OCI-LY7 (cell line): ENCODE results near the gene ZNF213. TPM values are rescaled to one million over a fixed set of nuclear protein-coding genes. Genes with fewer than 3 reads are reported as not detected.

Experiments
- BruUV-seq: library from RNA; stranded (reverse); fragments of 400-500 nt; replicated peaks from 2 replicates; lab custom pipeline; 2021; lab: Mats Ljungman, UMichigan
- CTCF ChIA-PET: fragments of 300-600 bp; sonication (Branson Sonifier 250); formaldehyde crosslinking; loops from one replicate; lab custom pipeline; 2022; ENCODE audit warnings: antibody characterized with exemption; ENCODE audit not compliant: unreplicated experiment; lab: Charles Lee
- POLR2A ChIA-PET: fragments of 300-600 bp; sonication (Branson Sonifier 250); formaldehyde crosslinking; loops from one replicate; lab custom pipeline; 2022; ENCODE audit warnings: antibody characterized with exemption; lab: Charles Lee
- DNase-seq: peaks from one replicate; pipeline ENCODE4 v3.0.0-alpha.2; 2015; ENCODE audit warnings: low spot score
- H2AFZ ChIP-seq: fragments of 200-600 bp; sonication (generic), shearing (Covaris generic); 2 replicates; pipeline ENCODE4 v1.6.1; 2014; ENCODE audit warnings: mild to moderate bottlenecking, antibody characterized with exemption, low read length, moderate library complexity
- H3K27ac ChIP-seq: fragments of 200-600 bp; sonication (generic); 2 replicates; pipeline ENCODE4 v1.5.1; 2014; ENCODE audit warnings: mixed run types, low read depth, mild to moderate bottlenecking, moderate library complexity, low read length, inconsistent platforms; ENCODE audit not compliant: poor library complexity, severe bottlenecking
- H3K36me3 ChIP-seq: fragments of 200-600 bp; sonication (generic); 2 replicates; pipeline ENCODE4 v1.6.1; 2014; ENCODE audit warnings: mild to moderate bottlenecking, antibody characterized with exemption, low read length, moderate library complexity, mixed read lengths; ENCODE audit not compliant: insufficient read depth
- H3K4me1 ChIP-seq: fragments of 200-600 bp; sonication (generic); 2 replicates; pipeline ENCODE4 v1.5.1; 2014; ENCODE audit warnings: mild to moderate bottlenecking, low read length; ENCODE audit not compliant: insufficient read depth, poor library complexity, severe bottlenecking
- H3K4me2 ChIP-seq: fragments of 200-600 bp; sonication (generic); 2 replicates; pipeline ENCODE4 v1.6.1; 2014; ENCODE audit warnings: mild to moderate bottlenecking, low read length
- H3K4me3 ChIP-seq: fragments of 200-600 bp; sonication (generic); 2 replicates; pipeline ENCODE4 v1.5.1; 2014; ENCODE audit warnings: mild to moderate bottlenecking, low read depth, low read length; ENCODE audit not compliant: poor library complexity, severe bottlenecking
- H3K79me2 ChIP-seq: fragments of 200-600 bp; sonication (generic); 2 replicates; pipeline ENCODE4 v1.6.1; 2016; ENCODE audit warnings: low read depth, mild to moderate bottlenecking, low read length, moderate library complexity, mixed read lengths; ENCODE audit not compliant: insufficient read depth
- H3K9me2 ChIP-seq: fragments of 200-600 bp; sonication (generic); 2 replicates; pipeline ENCODE4 v1.6.1; 2016; ENCODE audit warnings: mild to moderate bottlenecking, low read length, mixed read lengths; ENCODE audit not compliant: insufficient read depth
- H3K9me3 ChIP-seq: fragments of 200-600 bp; sonication (generic); 2 replicates; pipeline ENCODE4 v1.6.1; 2014; ENCODE audit warnings: mild to moderate bottlenecking, mixed run types, low read length, mixed read lengths
- H4K20me1 ChIP-seq: fragments of 200-600 bp; sonication (generic); 2 replicates; pipeline ENCODE4 v1.6.1; 2014; ENCODE audit warnings: mild to moderate bottlenecking, antibody characterized with exemption, low read length, moderate library complexity, mixed read lengths; ENCODE audit not compliant: insufficient read depth
- CTCF ChIP-seq: fragments of 200-600 bp; sonication (generic); conservative IDR thresholded peaks from 2 replicates; pipeline ENCODE4 v1.5.1; 2014; ENCODE audit warnings: mild to moderate bottlenecking, antibody characterized with exemption, low read length, moderate library complexity, mixed read lengths
- EZH2phosphoT487 ChIP-seq: fragments of 200-600 bp; sonication (generic); IDR thresholded peaks from 2 replicates; pipeline ENCODE4 v1.6.1; 2018; ENCODE audit warnings: low read depth, borderline replicate concordance, mild to moderate bottlenecking, mixed run types, antibody characterized with exemption, low read length, moderate library complexity, mixed read lengths
- intact Hi-C: fragments of 100-400 bp; cut with micrococcal nuclease; formaldehyde crosslinking; loops from one replicate; pipeline ENCODE4 v1.10.0; 2022; ENCODE audit not compliant: unreplicated experiment
- total RNA-seq, 2 experiments: library from RNA; depleted of rRNA in 1 of 2; stranded (reverse); fragments of >200 nt in 1 of 2; shearing (Covaris generic) in 1 of 2; gene quantifications; 2 replicates each; pipeline ENCODE4 v1.2.3, GENCODE V29; 2014 to 2022

Gene ZNF213
- total RNA-seq, 2 experiments from 2014 or later, result 3.4 to 9.1 TPM

GRCh38 chr16:3144321-3144983 lies 9.6 kb downstream of the ZNF213 start:
- Histone ChIP-seq H3K4me1 (peaks cover 6% of the 10 kb centered on the region), H3K9me2 (no peaks in the 10 kb centered on the region), H2AFZ (no peak overlapping the region), H4K20me1 (no peaks in the 10 kb centered on the region), H3K36me3 (peaks cover 6% of the 10 kb centered on the region; the same call in 1 of the 2 replicates), H3K27ac (no peak overlapping the region), H3K4me2 (no peak overlapping the region), H3K79me2 (no peaks in the 10 kb centered on the region), H3K4me3 (no peak overlapping the region), H3K9me3 (no peaks in the 10 kb centered on the region)
- POLR2A ChIA-PET, result no interaction called here
- TF ChIP-seq CTCF (no peak), EZH2phosphoT487 (no peak)
- no peak for DNase-seq
- BruUV-seq, result no TSS peak
- CTCF ChIA-PET, result interaction anchor here (0.7 kb wide), 1 partner anchor 675 kb away, joined by 3 read pairs; no protein-coding TSS in a partner anchor
- intact Hi-C loops, result no loop called here

DNA sequence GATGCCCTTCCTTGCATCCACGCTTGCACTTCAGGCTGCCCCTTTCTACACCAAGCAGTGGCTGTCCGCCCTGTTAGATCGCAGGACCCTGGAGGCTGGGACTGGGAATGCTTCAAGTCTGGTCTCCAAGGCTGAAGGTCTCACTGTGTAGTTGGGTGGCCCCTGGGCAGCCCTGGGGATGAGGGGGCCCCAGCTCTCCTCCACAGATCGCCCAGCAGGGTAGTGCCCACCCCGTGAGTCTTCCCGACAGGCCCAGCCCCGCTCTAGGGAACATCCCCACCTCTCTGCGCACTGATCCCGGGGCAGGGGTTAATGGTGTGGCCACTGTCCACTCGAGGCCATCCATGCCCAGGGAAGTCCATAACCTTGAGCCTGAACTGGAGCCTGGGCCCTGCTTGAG lies 10.3 kb downstream of the ZNF213 start:
- Histone ChIP-seq H4K20me1 (no peaks in the 10 kb centered on the region), H3K27ac (no peak overlapping the region), H3K79me2 (no peaks in the 10 kb centered on the region), H3K9me3 (no peaks in the 10 kb centered on the region), H3K4me2 (no peak overlapping the region), H3K36me3 (peaks cover 6% of the 10 kb centered on the region; the same call in 1 of the 2 replicates), H2AFZ (no peak overlapping the region), H3K9me2 (no peaks in the 10 kb centered on the region), H3K4me1 (peaks cover 7% of the 10 kb centered on the region), H3K4me3 (no peak overlapping the region)
- BruUV-seq, result no TSS peak
- POLR2A ChIA-PET, result no interaction called here
- intact Hi-C loops, result no loop called here
- CTCF ChIA-PET, result no interaction called here
- DNase-seq, result no peak
- TF ChIP-seq CTCF (no peak), EZH2phosphoT487 (no peak)

- Histone ChIP-seq H3K9me3 (no peaks in the 10 kb centered on the region), H3K9me2 (no peaks in the 10 kb centered on the region), H3K4me2 (no peak overlapping the region), H3K27ac (no peak overlapping the region), H3K4me1 (peaks cover 7% of the 10 kb centered on the region), H3K36me3 (peaks cover 6% of the 10 kb centered on the region; the same call in 1 of the 2 replicates), H2AFZ (no peak overlapping the region), H3K4me3 (no peak overlapping the region), H3K79me2 (no peaks in the 10 kb centered on the region), H4K20me1 (no peaks in the 10 kb centered on the region)
- ChIA-PET POLR2A (no interaction called here), CTCF (no interaction called here)
- BruUV-seq, result no TSS peak
- no peak for DNase-seq
- intact Hi-C loops, result no loop called here
- TF ChIP-seq EZH2phosphoT487, result no peak
- no peak for TF ChIP-seq CTCF
Measured at GRCh38 chr16:3145660-3146059, 10.8 kb downstream of the ZNF213 start.
